CD8-positive, alpha-beta memory T cell (primary cell): ENCODE results near the gene SULT1C3. TPM values are rescaled to one million over a fixed set of nuclear protein-coding genes. Genes with fewer than 3 reads are reported as not detected.

Experiments used
- CTCF ChIA-PET: fragments of 350-600 bp; sonication (Branson Sonifier 250); formaldehyde crosslinking; loops from one replicate; lab custom pipeline; 2021; ENCODE audit warnings: antibody characterized with exemption; lab: Charles Lee
- POLR2A ChIA-PET: fragments of 350-600 bp; sonication (Branson Sonifier 250); formaldehyde crosslinking; loops from one replicate; lab custom pipeline; 2021; ENCODE audit warnings: antibody characterized with exemption; lab: Charles Lee
- DNase-seq, 5 donors: peaks; one replicate each; pipeline versions ENCODE4 v3.0.0 to v3.0.0-alpha.2; 2020 to 2022; ENCODE audit warnings: mixed read lengths in 1 of 5
- H3K27ac ChIP-seq: one replicate; pipeline ENCODE4 v1.7.0; 2013; ENCODE audit warnings: low read depth, mild to moderate bottlenecking, low read length, moderate library complexity
- H3K27me3 ChIP-seq: 2 replicates; pipeline ENCODE4 v1.7.0; 2013; ENCODE audit warnings: low read length, mild to moderate bottlenecking; ENCODE audit not compliant: insufficient read depth, poor library complexity, severe bottlenecking
- H3K36me3 ChIP-seq: 2 replicates; pipeline ENCODE4 v1.7.0; 2013; ENCODE audit warnings: mild to moderate bottlenecking, low read length, moderate library complexity; ENCODE audit not compliant: insufficient read depth
- H3K4me1 ChIP-seq: 2 replicates; pipeline ENCODE4 v1.7.0; 2013; ENCODE audit warnings: mild to moderate bottlenecking, low read length, moderate library complexity; ENCODE audit not compliant: insufficient read depth
- H3K4me3 ChIP-seq: 2 replicates; pipeline ENCODE4 v1.7.0; 2013; ENCODE audit warnings: mild to moderate bottlenecking, low read length
- H3K9me3 ChIP-seq: 2 replicates; pipeline ENCODE4 v1.7.0; 2013; ENCODE audit warnings: mild to moderate bottlenecking, low read length
- H3K27ac Mint-ChIP-seq, 8 donors: one replicate each; pipeline ENCODE4 v1.8.0; 2020 to 2021; ENCODE audit warnings: mixed read lengths in 8 of 8, mild to moderate bottlenecking in 6 of 8, inconsistent platforms in 3 of 8, moderate library complexity in 3 of 8
- H3K27me3 Mint-ChIP-seq, 2 donors: one replicate each; pipeline ENCODE4 v1.8.0; 2020 to 2021; ENCODE audit warnings: mixed read lengths in 2 of 2, mild to moderate bottlenecking in 1 of 2, moderate library complexity in 1 of 2
- H3K36me3 Mint-ChIP-seq, 3 donors: one replicate each; pipeline ENCODE4 v1.8.0; 2020 to 2021; ENCODE audit warnings: mixed read lengths in 3 of 3, inconsistent platforms in 1 of 3, mild to moderate bottlenecking in 1 of 3
- H3K4me1 Mint-ChIP-seq, 3 donors: one replicate each; pipeline ENCODE4 v1.8.0; 2020 to 2021; ENCODE audit warnings: mixed read lengths in 3 of 3, inconsistent platforms in 1 of 3, mild to moderate bottlenecking in 1 of 3
- H3K4me3 Mint-ChIP-seq, 7 donors: one replicate each; pipeline ENCODE4 v1.8.0; 2020 to 2021; ENCODE audit warnings: mixed read lengths in 7 of 7, mild to moderate bottlenecking in 6 of 7, moderate library complexity in 4 of 7, inconsistent platforms in 2 of 7
- H3K9me3 Mint-ChIP-seq, 5 donors: one replicate each; pipeline ENCODE4 v1.8.0; 2020 to 2022; ENCODE audit warnings: mixed read lengths in 5 of 5, mild to moderate bottlenecking in 3 of 5, moderate library complexity in 2 of 5, inconsistent platforms in 1 of 5
- polyA plus RNA-seq: library from polyadenylated mRNA; unstranded; fragments of 300-500 nt; fragmentation: Illumina TruSeq; gene quantifications from one replicate; pipeline ENCODE4 v1.2.3, GENCODE V29; 2021
- total RNA-seq, 2 experiments: library from RNA; stranded (reverse); gene quantifications; one replicate each; pipeline ENCODE4 v1.2.3, GENCODE V29; 2021

Gene SULT1C3
- total and polyA plus RNA-seq, 3 experiments from 2014 or later: not detected

- Mint-ChIP-seq H3K36me3 (no peaks in the 10 kb centered on the region), H3K9me3 (no peaks in the 10 kb centered on the region), H3K27me3 (peaks cover 0 to 7% of the 10 kb centered on the region in 2 donors), H3K27ac (no peak overlapping the region), H3K4me1 (no peaks in the 10 kb centered on the region), H3K4me3 (no peak overlapping the region)
- H3K9me3 ChIP-seq: no peaks in the 10 kb centered on the region
- CTCF ChIA-PET: no interaction called here
- H3K4me1 ChIP-seq: no peaks in the 10 kb centered on the region
- POLR2A ChIA-PET: no interaction called here
- DNase-seq: no peak
- H3K36me3 ChIP-seq: no peaks in the 10 kb centered on the region
- no peak overlapping the region for H3K27ac ChIP-seq
- no peaks in the 10 kb centered on the region for H3K27me3 ChIP-seq
- H3K4me3 ChIP-seq: no peak overlapping the region
Measured at GRCh38 chr2:108253106-108253505, 13.3 kb downstream of the SULT1C3 start.

- no peaks in the 10 kb centered on the region for H3K36me3 Mint-ChIP-seq
- H3K9me3 ChIP-seq: no peaks in the 10 kb centered on the region
- no peaks in the 10 kb centered on the region for H3K9me3 Mint-ChIP-seq
- DNase-seq: no peak
- no peak overlapping the region for H3K4me3 ChIP-seq
- H3K27ac Mint-ChIP-seq: no peak overlapping the region
- no peaks in the 10 kb centered on the region for H3K4me1 Mint-ChIP-seq
- no peaks in the 10 kb centered on the region for H3K27me3 ChIP-seq
- no peak overlapping the region for H3K27ac ChIP-seq
- ChIA-PET CTCF (no interaction called here), POLR2A (no interaction called here)
- H3K36me3 ChIP-seq: no peaks in the 10 kb centered on the region
- peaks cover 3 to 5% of the 10 kb centered on the region in 2 donors for H3K27me3 Mint-ChIP-seq
- H3K4me3 Mint-ChIP-seq: no peak overlapping the region
- H3K4me1 ChIP-seq: no peaks in the 10 kb centered on the region
Measured at GRCh38 chr2:108257757-108258331, 18.1 kb downstream of the SULT1C3 start.

GRCh38 chr2:108260773-108261172 lies 21.0 kb downstream of the SULT1C3 start:
- DNase-seq: no peak
- Histone ChIP-seq H3K27me3 (peaks cover 4% of the 10 kb centered on the region), H3K9me3 (no peaks in the 10 kb centered on the region), H3K4me3 (no peak overlapping the region), H3K36me3 (no peaks in the 10 kb centered on the region), H3K27ac (no peak overlapping the region), H3K4me1 (no peaks in the 10 kb centered on the region)
- Mint-ChIP-seq H3K9me3 (no peaks in the 10 kb centered on the region), H3K4me1 (no peaks in the 10 kb centered on the region), H3K27ac (no peak overlapping the region), H3K4me3 (no peak overlapping the region), H3K27me3 (peaks cover 5 to 10% of the 10 kb centered on the region in 2 donors), H3K36me3 (no peaks in the 10 kb centered on the region)
- ChIA-PET CTCF (no interaction called here), POLR2A (no interaction called here)

- Mint-ChIP-seq H3K9me3 (no peaks in the 10 kb centered on the region), H3K27ac (no peak overlapping the region)
- POLR2A ChIA-PET: no interaction called here
Measured at GRCh38 chr2:108262036-108262435, 22.3 kb downstream of the SULT1C3 start.

GRCh38 chr2:108263401-108263800 lies 23.6 kb downstream of the SULT1C3 start:
- no peaks in the 10 kb centered on the region for H3K36me3 Mint-ChIP-seq
- H3K4me3 ChIP-seq: no peak overlapping the region
- peaks cover 4% of the 10 kb centered on the region for H3K27me3 ChIP-seq
- H3K4me3 Mint-ChIP-seq: no peak overlapping the region
- H3K9me3 ChIP-seq: no peaks in the 10 kb centered on the region
- ChIA-PET POLR2A (no interaction called here), CTCF (no interaction called here)
- no peaks in the 10 kb centered on the region for H3K9me3 Mint-ChIP-seq
- peaks cover 13 to 16% of the 10 kb centered on the region in 2 donors for H3K27me3 Mint-ChIP-seq
- H3K4me1 ChIP-seq: no peaks in the 10 kb centered on the region
- H3K36me3 ChIP-seq: no peaks in the 10 kb centered on the region
- H3K4me1 Mint-ChIP-seq: no peaks in the 10 kb centered on the region
- no peak overlapping the region for H3K27ac Mint-ChIP-seq
- no peak overlapping the region for H3K27ac ChIP-seq
- DNase-seq: no peak

More at GRCh38 chr2:108262036-108262435, 22.3 kb downstream of the SULT1C3 start:
- CTCF ChIA-PET: no interaction called here
- H3K36me3 Mint-ChIP-seq: no peaks in the 10 kb centered on the region
- Histone ChIP-seq H3K4me3 (no peak overlapping the region), H3K4me1 (no peaks in the 10 kb centered on the region), H3K27me3 (peaks cover 4% of the 10 kb centered on the region), H3K36me3 (no peaks in the 10 kb centered on the region), H3K27ac (no peak overlapping the region), H3K9me3 (no peaks in the 10 kb centered on the region)
- H3K4me1 Mint-ChIP-seq: no peaks in the 10 kb centered on the region
- H3K4me3 Mint-ChIP-seq: no peak overlapping the region
- peaks cover 6 to 10% of the 10 kb centered on the region in 2 donors for H3K27me3 Mint-ChIP-seq
- no peak for DNase-seq

GRCh38 chr2:108266218-108266617 lies 26.4 kb downstream of the SULT1C3 start:
- Mint-ChIP-seq H3K9me3 (no peaks in the 10 kb centered on the region), H3K36me3 (no peaks in the 10 kb centered on the region), H3K4me3 (no peak overlapping the region), H3K4me1 (no peaks in the 10 kb centered on the region), H3K27ac (no peak overlapping the region), H3K27me3 (peaks cover 15 to 28% of the 10 kb centered on the region in 2 donors)
- Histone ChIP-seq H3K27me3 (peaks cover 4% of the 10 kb centered on the region), H3K27ac (no peak overlapping the region), H3K4me1 (no peaks in the 10 kb centered on the region), H3K9me3 (no peaks in the 10 kb centered on the region), H3K4me3 (no peak overlapping the region), H3K36me3 (no peaks in the 10 kb centered on the region)
- ChIA-PET POLR2A (no interaction called here), CTCF (no interaction called here)
- DNase-seq: no peak

- H3K9me3 ChIP-seq: no peaks in the 10 kb centered on the region
- H3K36me3 Mint-ChIP-seq: no peaks in the 10 kb centered on the region
- H3K4me1 ChIP-seq: no peaks in the 10 kb centered on the region
- DNase-seq: no peak
- H3K4me3 Mint-ChIP-seq: no peak overlapping the region
- H3K27me3 ChIP-seq: peaks cover 4% of the 10 kb centered on the region
- CTCF ChIA-PET: no interaction called here
- no peak overlapping the region for H3K27ac ChIP-seq
- H3K4me1 Mint-ChIP-seq: no peaks in the 10 kb centered on the region
- H3K27ac Mint-ChIP-seq: no peak overlapping the region
- H3K36me3 ChIP-seq: no peaks in the 10 kb centered on the region
- no peak overlapping the region for H3K4me3 ChIP-seq
- POLR2A ChIA-PET: no interaction called here
- no peaks in the 10 kb centered on the region for H3K9me3 Mint-ChIP-seq
- H3K27me3 Mint-ChIP-seq: peaks cover 15 to 25% of the 10 kb centered on the region in 2 donors
Measured at GRCh38 chr2:108267101-108267500, 27.3 kb downstream of the SULT1C3 start.

- Histone ChIP-seq H3K4me3 (no peak overlapping the region), H3K4me1 (no peaks in the 10 kb centered on the region), H3K9me3 (no peaks in the 10 kb centered on the region), H3K36me3 (no peaks in the 10 kb centered on the region), H3K27ac (no peak overlapping the region), H3K27me3 (peaks cover 4% of the 10 kb centered on the region)
- no peak for DNase-seq
- ChIA-PET POLR2A (no interaction called here), CTCF (no interaction called here)
- no peaks in the 10 kb centered on the region for H3K36me3 Mint-ChIP-seq
- no peaks in the 10 kb centered on the region for H3K4me1 Mint-ChIP-seq
- no peak overlapping the region for H3K4me3 Mint-ChIP-seq
- H3K9me3 Mint-ChIP-seq: no peaks in the 10 kb centered on the region
- no peak overlapping the region for H3K27ac Mint-ChIP-seq
- H3K27me3 Mint-ChIP-seq: peaks cover 15 to 25% of the 10 kb centered on the region in 2 donors
Measured at GRCh38 chr2:108268001-108268400, 28.2 kb downstream of the SULT1C3 start.
